Activated T-cell treated with anti-CD3 and anti-CD28 coated beads, Interleukin-2, amount 50 U/mL, for 1 hour (primary cell): ENCODE data around the gene TMCC1.

Experiments used
- DNase-seq: peaks from one replicate; pipeline ENCODE4 v3.0.0-alpha.2; 2020

TMCC1 gene

DNA sequence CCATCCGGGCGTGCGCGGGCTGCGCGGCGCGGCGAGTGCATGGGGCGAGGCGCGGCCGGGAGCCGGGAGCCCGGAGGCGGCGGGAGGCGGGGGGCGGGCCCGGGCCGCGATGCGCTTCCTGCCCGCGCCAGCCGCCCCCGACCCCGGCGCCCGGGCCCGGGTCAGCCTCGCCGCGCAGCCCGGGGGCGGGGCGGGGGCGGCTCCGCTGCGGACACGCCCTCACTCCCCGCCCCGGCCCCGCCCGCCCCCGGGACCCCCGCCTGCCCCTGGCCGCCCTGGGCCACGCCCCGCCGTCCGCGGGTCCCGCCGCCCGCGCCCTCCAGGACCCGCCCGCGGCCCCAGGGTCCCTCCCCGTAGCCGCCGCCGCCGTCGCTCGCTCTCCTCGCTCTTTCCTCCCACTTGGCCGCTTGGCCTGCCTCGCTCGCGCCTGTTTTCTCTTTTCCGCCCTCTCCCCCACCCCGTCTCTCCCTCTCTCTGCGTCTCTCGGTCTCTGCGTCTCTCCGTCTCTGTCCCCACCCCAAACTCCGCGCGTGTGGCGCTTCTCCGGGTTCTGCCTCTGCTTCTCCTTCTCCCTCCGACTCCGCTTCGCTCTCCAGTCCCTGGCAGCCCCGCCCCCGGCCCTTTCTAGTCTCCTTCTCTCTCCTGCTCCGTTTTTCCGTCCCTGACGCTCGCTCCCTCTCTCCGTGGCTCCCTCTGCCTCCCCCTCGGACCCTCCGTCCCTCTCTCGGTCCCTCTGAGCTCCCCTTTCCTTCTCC is 286.7 kb downstream of the TMCC1 start, which contains the start of gene PLXND1:
Gene PLXND1, minus strand, starts transcription at position 41 of the 755 bp plus-strand sequence. Its CDS starts 37 bp downstream, at position 4.
- peak; percentile 61 for DNase-seq

GRCh38 chr3:129605922-129606635 is 287.4 kb downstream of the TMCC1 start:
- DNase-seq = no peak

- DNase-seq = peak; percentile 65
Measured at GRCh38 chr3:129605203-129605921, 288.1 kb downstream of the TMCC1 start.

GRCh38 chr3:129604767-129605166 is 288.7 kb downstream of the TMCC1 start:
- DNase-seq = no peak

DNA sequence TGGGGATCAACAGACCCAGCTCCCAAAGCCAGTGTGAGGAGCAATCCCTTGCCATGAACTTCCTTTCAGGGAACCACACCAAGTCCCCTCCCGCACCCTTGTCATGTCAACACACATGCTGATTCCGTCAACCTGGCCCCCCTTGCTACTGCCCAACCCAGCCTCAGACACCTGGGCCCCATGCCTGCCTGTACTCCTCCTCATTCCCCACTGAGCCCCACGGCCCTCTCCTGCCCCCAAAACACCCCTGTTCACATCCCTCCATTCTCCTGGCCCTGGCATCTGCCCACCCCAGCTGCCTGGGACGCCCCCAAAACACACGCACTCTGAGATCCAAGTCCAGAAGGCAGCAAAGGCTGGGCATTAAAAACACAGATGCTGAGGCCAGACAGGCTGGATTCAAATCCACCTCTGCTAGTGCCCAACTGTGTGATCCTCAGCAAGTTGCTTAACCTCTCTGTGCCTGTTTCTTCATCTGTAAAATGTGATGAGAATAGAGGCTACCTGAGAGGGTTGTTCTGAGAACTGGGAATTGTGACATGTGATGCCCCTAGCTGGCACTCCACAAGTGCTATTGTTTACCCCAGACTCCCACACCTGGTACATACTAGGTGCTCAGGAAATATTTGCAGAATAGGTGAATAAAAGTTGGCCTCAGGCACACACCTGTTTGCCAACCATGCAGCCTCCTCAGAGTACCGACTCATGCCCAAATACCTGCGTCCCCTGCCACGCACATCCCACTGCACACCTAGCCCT is 289.3 kb downstream of the TMCC1 start:
- no peak for DNase-seq

DNA sequence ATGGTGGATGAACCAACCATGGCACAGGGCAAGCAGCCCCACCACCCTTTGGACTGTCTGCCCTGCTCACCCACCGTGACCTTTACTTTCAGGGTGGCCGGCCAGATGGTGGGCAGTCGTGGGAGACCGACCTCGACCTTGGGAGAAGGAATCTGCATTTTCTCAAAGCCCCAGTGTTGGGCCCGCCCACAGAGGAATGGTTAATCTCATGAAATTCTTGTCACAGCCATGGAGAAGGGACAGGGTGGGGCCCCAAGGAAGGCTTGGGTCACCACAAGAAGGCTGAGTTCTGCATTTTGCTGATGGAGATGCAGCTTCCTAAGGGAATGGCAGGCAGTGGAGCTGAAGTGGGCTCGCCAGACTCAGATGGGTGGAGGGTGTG is 290.0 kb downstream of the TMCC1 start:
- no peak for DNase-seq

DNA sequence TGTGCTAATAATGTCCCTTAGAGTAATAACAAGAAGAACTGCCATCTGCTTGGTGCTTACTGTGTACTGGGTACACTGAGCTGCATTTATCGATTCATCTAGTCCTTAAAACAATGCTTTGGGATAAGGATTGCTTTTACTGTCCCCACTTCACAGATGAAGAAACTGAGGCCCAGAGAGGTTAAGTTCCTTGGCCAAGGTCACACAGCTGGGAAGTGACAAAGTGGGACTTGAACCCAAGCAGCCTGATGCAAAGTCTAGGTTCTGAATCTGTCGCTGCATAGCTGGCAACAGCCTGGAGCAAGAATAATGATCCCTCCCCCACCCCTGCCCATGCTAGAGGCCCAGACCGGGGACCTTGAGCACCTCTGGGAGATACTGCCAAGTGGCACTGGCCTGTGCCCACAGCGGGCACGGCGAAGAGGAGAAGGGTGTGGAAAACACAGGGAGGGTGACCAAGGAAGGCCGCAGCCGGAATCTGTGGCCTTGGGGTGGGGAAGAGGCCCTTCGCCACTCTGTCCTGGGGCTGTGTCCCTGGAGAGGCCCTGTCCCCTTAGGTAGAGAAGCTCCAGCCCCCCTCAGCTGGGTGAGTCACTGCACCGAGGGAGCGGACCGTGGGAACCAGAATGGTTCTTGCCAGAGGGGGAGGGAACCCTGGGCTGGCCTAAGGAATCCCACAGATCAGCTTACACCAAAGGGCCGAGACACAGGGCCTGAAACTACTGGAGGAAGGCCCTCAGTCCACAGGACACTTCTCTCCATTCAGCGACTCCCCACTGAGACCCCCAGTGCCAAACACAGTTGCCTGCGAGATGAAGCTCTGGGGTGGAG is 290.6 kb downstream of the TMCC1 start:
- DNase-seq = no peak

DNA sequence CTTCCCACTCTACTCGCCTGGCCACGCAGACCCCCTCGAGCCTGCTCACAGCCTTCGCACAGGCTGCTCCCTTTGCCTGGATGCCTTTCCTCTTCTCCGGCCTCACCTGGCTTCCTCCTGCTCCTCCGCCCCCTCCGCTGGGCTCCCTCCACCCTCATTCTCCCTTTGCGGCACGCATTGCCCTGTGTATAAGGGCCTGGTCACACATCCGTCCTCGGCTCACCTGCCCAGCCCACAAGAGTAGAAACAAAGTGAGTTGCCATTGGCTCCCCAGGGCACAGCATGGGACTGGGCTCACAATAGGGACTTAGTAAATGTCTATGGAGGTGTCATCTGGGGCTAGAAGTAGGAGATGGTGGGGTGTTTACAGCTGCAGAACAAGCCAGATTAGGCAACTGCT is 291.2 kb downstream of the TMCC1 start:
- DNase-seq = no peak

- DNase-seq = no peak
Measured at GRCh38 chr3:129601713-129602112, 291.8 kb downstream of the TMCC1 start.

DNA sequence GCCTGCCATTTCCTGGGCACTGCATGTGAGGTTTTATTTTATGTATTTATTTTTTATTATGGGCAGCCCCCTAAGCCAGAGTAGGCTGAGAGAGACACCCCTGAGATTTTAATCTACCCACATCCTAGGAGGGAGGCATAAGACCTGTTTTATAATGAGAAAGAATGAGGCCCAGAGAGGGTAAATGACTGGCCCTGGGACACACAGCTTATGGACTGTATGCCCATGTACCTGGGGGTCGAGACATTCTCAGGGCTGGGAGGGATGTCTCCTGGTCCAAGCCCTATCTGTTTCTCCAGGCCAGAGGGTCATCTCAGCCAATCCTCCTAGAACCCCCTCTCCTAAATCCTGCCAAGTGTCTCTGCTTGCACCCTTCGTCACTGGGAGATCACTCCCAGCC is 293.2 kb downstream of the TMCC1 start:
- DNase-seq = no peak

DNA sequence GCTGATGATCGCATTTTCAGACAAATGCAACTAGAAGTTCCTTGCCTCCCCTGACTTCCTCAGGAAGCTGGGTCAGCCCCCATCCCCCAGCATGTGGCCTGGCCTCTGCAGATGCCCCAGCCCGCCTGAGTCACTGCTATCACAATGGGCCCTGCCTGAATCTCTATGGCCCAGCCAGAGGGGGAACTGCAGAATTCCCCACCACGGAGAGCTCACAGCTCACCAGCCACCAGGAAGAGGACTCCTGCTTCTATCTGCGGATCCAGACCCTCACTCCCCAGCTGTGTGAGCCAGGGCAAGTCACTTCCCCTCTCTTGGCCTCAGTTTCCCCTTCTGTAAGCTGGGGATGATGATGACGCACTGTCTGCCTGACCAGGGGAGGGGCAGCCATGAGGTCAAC is 293.9 kb downstream of the TMCC1 start:
- no peak for DNase-seq

GRCh38 chr3:129599073-129599472 is 294.4 kb downstream of the TMCC1 start:
- DNase-seq = no peak

- DNase-seq = no peak
Measured at GRCh38 chr3:129598484-129598883, 295.0 kb downstream of the TMCC1 start.

DNA sequence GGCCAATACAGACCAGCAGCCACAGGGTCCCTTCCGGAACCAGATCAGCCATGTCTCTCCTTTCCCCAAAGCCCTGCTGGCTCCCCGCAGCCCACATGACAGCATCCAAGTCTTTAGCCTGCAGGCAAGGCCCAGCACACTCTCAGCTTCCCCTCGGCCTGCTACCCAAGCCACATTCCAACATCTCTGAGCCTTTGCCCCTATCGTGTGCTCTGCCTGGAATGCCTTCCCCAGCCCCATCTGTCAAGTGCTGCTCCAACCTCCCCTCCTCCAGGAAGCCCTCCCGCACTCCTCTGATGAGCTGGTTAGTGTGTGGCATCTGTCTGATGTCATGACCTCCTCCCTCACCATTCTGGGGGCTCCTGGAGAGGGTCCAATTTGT is 295.5 kb downstream of the TMCC1 start:
- no peak for DNase-seq
